Measurements from ENCODE around the gene FAM117A.

Gene FAM117A

GRCh38 chr17:49757151-49757777 is 6.7 kb downstream of the FAM117A start:
- no peak overlapping the region for H3K9ac ChIP-seq (ENCODE audit: insufficient read length)
- H3K9me3 ChIP-seq (ENCODE audit: low read depth, low read length) = no peaks in the 10 kb centered on the region
- no peak for DNase-seq (ENCODE audit: low read depth, low spot score)
- H3K27ac ChIP-seq = no peak overlapping the region
- no peak overlapping the region for H3K4me3 ChIP-seq
- no peaks in the 10 kb centered on the region for H3K36me3 ChIP-seq (ENCODE audit: insufficient read depth, low read length)
- no peak for TF ChIP-seq FOXP2 (optimal IDR thresholded peaks at IDR 0.05; ENCODE audit: control extremely low read depth, extremely low read length, insufficient read depth)
- TF ChIP-seq EZH2 (IDR thresholded peaks at IDR 0.05) = no peak
- TF ChIP-seq POLR2AphosphoS5 (IDR thresholded peaks at IDR 0.05; ENCODE audit: borderline replicate concordance, low read depth, low read length) = no peak

- no peak overlapping the region for H3K4me3 ChIP-seq
- TF ChIP-seq POLR2AphosphoS5 (IDR thresholded peaks at IDR 0.05; ENCODE audit: borderline replicate concordance, low read depth, low read length) = no peak
- no peak for TF ChIP-seq EZH2 (IDR thresholded peaks at IDR 0.05)
- TF ChIP-seq FOXP2 (optimal IDR thresholded peaks at IDR 0.05; ENCODE audit: control extremely low read depth, extremely low read length, insufficient read depth) = no peak
- no peaks in the 10 kb centered on the region for H3K9me3 ChIP-seq (ENCODE audit: low read depth, low read length)
- no peak overlapping the region for H3K9ac ChIP-seq (ENCODE audit: insufficient read length)
- no peak overlapping the region for H3K27ac ChIP-seq
- no peak for DNase-seq (ENCODE audit: low read depth, low spot score)
- H3K36me3 ChIP-seq (ENCODE audit: insufficient read depth, low read length) = no peaks in the 10 kb centered on the region
Observed at GRCh38 chr17:49756323-49757150, 7.4 kb downstream of the FAM117A start.

DNA sequence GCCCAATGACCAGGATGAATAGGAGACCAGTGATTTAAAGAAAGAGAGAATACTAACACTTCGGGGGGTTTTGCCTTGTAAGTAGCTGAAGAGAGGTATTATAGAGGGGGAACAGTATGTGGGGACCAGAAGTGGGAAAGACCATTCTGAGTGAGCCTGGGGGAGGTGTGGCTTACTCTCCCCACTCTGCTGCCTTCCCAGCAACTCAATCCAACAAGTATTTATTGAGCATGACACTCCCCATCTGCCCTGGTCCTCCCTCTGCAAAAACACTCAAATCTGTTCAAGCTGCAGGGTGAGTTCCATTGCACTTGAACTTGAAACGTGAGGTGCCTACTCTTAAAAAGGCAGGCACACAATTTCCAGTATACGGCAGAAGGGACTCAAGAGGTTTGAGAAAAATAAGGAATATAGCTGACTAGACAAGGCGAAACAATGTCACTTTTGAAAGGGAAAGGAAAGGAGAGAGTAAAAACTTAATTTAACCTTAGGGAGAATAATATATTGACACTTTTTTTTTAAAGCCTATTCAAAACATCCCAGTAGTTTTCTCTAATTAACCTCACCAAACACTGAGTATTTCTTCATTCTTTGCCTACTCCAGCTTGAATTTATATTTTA is 8.2 kb downstream of the FAM117A start:
- DNase-seq (ENCODE audit: low read depth, low spot score) = no peak
- Histone ChIP-seq H3K27ac (no peak overlapping the region), H3K9ac (ENCODE audit: insufficient read length) (no peak overlapping the region), H3K4me3 (no peak overlapping the region), H3K36me3 (ENCODE audit: insufficient read depth, low read length) (no peaks in the 10 kb centered on the region), H3K9me3 (ENCODE audit: low read depth, low read length) (no peaks in the 10 kb centered on the region)
- TF ChIP-seq EZH2 (IDR thresholded peaks at IDR 0.05) (no peak), POLR2AphosphoS5 (IDR thresholded peaks at IDR 0.05; ENCODE audit: borderline replicate concordance, low read depth, low read length) (no peak), FOXP2 (optimal IDR thresholded peaks at IDR 0.05; ENCODE audit: control extremely low read depth, extremely low read length, insufficient read depth) (no peak)

- Histone ChIP-seq H3K9me3 (ENCODE audit: low read depth, low read length) (no peaks in the 10 kb centered on the region), H3K9ac (ENCODE audit: insufficient read length) (no peak overlapping the region), H3K27ac (no peak overlapping the region), H3K4me3 (no peak overlapping the region), H3K36me3 (ENCODE audit: insufficient read depth, low read length) (no peaks in the 10 kb centered on the region)
- no peak for DNase-seq (ENCODE audit: low read depth, low spot score)
- TF ChIP-seq FOXP2 (optimal IDR thresholded peaks at IDR 0.05; ENCODE audit: control extremely low read depth, extremely low read length, insufficient read depth) = no peak
- TF ChIP-seq POLR2AphosphoS5 (IDR thresholded peaks at IDR 0.05; ENCODE audit: borderline replicate concordance, low read depth, low read length) = no peak
- no peak for TF ChIP-seq EZH2 (IDR thresholded peaks at IDR 0.05)
Observed at GRCh38 chr17:49753959-49754391, 10.0 kb downstream of the FAM117A start.

DNA sequence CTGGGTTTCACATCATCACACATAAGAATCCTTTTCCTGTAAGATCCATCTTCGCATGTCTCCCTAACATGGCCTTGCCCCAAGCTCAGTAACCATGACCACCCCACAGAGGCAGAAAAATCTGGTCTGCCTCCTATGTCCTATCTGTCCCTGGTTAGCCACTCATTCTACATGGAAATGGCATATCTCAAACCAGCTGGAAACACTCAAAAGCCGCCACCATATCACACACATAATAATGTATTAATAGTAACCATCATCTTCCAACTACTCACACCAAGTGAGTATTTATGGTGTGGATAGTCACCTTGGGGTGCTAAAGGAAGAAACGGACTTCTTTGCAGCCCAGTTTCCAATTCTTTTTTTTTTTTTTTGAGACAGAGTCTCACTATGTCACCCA is 11.4 kb downstream of the FAM117A start:
- DNase-seq (ENCODE audit: low read depth, low spot score) = no peak
- Histone ChIP-seq H3K27ac (no peak overlapping the region), H3K36me3 (ENCODE audit: insufficient read depth, low read length) (no peaks in the 10 kb centered on the region), H3K9me3 (ENCODE audit: low read depth, low read length) (no peaks in the 10 kb centered on the region), H3K9ac (ENCODE audit: insufficient read length) (no peak overlapping the region), H3K4me3 (no peak overlapping the region)
- no peak for TF ChIP-seq FOXP2 (optimal IDR thresholded peaks at IDR 0.05; ENCODE audit: control extremely low read depth, extremely low read length, insufficient read depth)
- no peak for TF ChIP-seq EZH2 (IDR thresholded peaks at IDR 0.05)
- TF ChIP-seq POLR2AphosphoS5 (IDR thresholded peaks at IDR 0.05; ENCODE audit: borderline replicate concordance, low read depth, low read length) = no peak

GRCh38 chr17:49749730-49750129 is 14.2 kb downstream of the FAM117A start:
- no peaks in the 10 kb centered on the region for H3K9me3 ChIP-seq (ENCODE audit: low read depth, low read length)
- H3K4me3 ChIP-seq = no peak overlapping the region
- no peak overlapping the region for H3K9ac ChIP-seq (ENCODE audit: insufficient read length)
- TF ChIP-seq EZH2 (IDR thresholded peaks at IDR 0.05) = no peak
- no peak for TF ChIP-seq POLR2AphosphoS5 (IDR thresholded peaks at IDR 0.05; ENCODE audit: borderline replicate concordance, low read depth, low read length)
- TF ChIP-seq FOXP2 (optimal IDR thresholded peaks at IDR 0.05; ENCODE audit: control extremely low read depth, extremely low read length, insufficient read depth) = no peak
- no peaks in the 10 kb centered on the region for H3K36me3 ChIP-seq (ENCODE audit: insufficient read depth, low read length)
- no peak for DNase-seq (ENCODE audit: low read depth, low spot score)
- no peak overlapping the region for H3K27ac ChIP-seq

DNA sequence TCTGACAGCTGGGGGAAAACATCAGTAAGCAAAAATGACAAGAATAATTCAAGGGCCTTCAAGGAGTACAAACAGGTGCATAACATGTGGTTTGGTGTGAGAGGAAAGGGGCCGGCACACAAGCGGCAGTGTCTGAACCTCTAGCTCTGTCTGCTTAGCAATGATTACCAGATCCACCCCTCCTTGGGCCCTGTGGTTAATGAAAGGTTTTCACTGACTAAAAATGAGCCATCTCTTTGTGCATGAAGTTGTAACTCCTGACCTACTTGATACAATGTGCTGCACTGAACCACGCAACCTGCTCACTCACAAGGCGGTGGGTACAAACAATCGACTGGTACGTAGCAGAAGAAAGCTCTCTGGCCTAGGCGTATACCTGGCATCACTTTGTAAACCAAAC is 15.1 kb downstream of the FAM117A start:
- no peak for DNase-seq (ENCODE audit: low read depth, low spot score)
- H3K4me3 ChIP-seq = no peak overlapping the region
- no peaks in the 10 kb centered on the region for H3K36me3 ChIP-seq (ENCODE audit: insufficient read depth, low read length)
- no peak overlapping the region for H3K9ac ChIP-seq (ENCODE audit: insufficient read length)
- TF ChIP-seq POLR2AphosphoS5 (IDR thresholded peaks at IDR 0.05; ENCODE audit: borderline replicate concordance, low read depth, low read length) (no peak), EZH2 (IDR thresholded peaks at IDR 0.05) (no peak), FOXP2 (optimal IDR thresholded peaks at IDR 0.05; ENCODE audit: control extremely low read depth, extremely low read length, insufficient read depth) (no peak)
- no peaks in the 10 kb centered on the region for H3K9me3 ChIP-seq (ENCODE audit: low read depth, low read length)
- H3K27ac ChIP-seq = no peak overlapping the region

DNA sequence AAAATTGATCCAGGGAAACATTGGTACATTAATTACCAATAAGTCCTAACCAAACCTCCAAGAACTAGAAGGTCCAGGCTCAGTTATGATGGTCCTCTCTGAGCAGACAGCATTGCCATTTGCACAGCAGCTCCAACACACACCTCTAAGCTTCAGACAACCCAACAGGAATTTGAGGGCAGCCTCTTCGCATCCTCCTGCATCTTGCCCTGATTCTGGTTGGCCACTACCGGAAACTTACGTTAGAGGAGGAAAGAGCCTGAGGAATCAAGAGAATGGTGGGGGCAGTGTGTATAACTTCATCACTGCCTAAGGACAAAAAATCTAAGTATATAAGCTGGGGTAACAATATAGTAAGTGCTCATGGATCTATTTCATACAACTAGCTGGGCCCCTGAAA is 15.7 kb downstream of the FAM117A start:
- Histone ChIP-seq H3K9ac (ENCODE audit: insufficient read length) (no peak overlapping the region), H3K9me3 (ENCODE audit: low read depth, low read length) (no peaks in the 10 kb centered on the region), H3K27ac (no peak overlapping the region), H3K36me3 (ENCODE audit: insufficient read depth, low read length) (no peaks in the 10 kb centered on the region), H3K4me3 (no peak overlapping the region)
- no peak for DNase-seq (ENCODE audit: low read depth, low spot score)
- TF ChIP-seq FOXP2 (optimal IDR thresholded peaks at IDR 0.05; ENCODE audit: control extremely low read depth, extremely low read length, insufficient read depth) = no peak
- TF ChIP-seq POLR2AphosphoS5 (IDR thresholded peaks at IDR 0.05; ENCODE audit: borderline replicate concordance, low read depth, low read length) = no peak
- TF ChIP-seq EZH2 (IDR thresholded peaks at IDR 0.05) = no peak

Measured in SK-N-MC (cell line).